Left lung (tissue), 10 donors: ENCODE data around the gene S100A4. TPM values are rescaled to one million over a fixed set of nuclear protein-coding genes. Genes with fewer than 3 reads are reported as not detected.
"Not testable (repeated sequence)": the region's sequence is repeated elsewhere in the genome, so short reads cannot be mapped to it uniquely, and the experiment has no call there.

Experiments used
- ATAC-seq: fragments of 200-7000 bp; cut with Tn5 transposase; one replicate; pipeline ENCODE4 v1.9.1; 2020; ENCODE audit warnings: moderate library complexity
- DNase-seq, 4 donors: peaks; one replicate each; pipeline ENCODE4 v3.0.0-alpha.2; 2013 to 2020
- H3K27ac ChIP-seq, 2 donors: fragments of 200-600 bp; sonication (generic) in 1 of 2; one replicate each; pipeline versions ENCODE4 v1.5.0 to v1.8.0; 2020 to 2021
- H3K27me3 ChIP-seq, 2 donors: fragments of 200-600 bp; sonication (generic) in 1 of 2; one replicate each; pipeline versions ENCODE4 v1.5.0 to v1.8.0; 2020 to 2021
- H3K36me3 ChIP-seq, 2 donors: fragments of 200-600 bp; sonication (generic) in 1 of 2; one replicate each; pipeline versions ENCODE4 v1.5.0 to v1.8.0; 2020 to 2021
- H3K4me1 ChIP-seq, 2 donors: fragments of 200-600 bp; one replicate each; pipeline ENCODE4 v1.8.0; 2021
- H3K4me3 ChIP-seq, 2 donors: fragments of 200-600 bp; sonication (generic) in 1 of 2; one replicate each; pipeline versions ENCODE4 v1.5.0 to v1.8.0; 2020 to 2021; ENCODE audit warnings: mild to moderate bottlenecking in 1 of 2
- H3K9me3 ChIP-seq, 2 donors: fragments of 200-600 bp; sonication (generic) in 1 of 2; one replicate each; pipeline versions ENCODE4 v1.5.0 to v1.8.0; 2020 to 2021
- CTCF ChIP-seq, 2 donors: fragments of 200-600 bp; sonication (generic) in 1 of 2; IDR thresholded peaks; one replicate each; pipeline versions ENCODE4 v1.5.0 to v1.8.0; 2021; ENCODE audit warnings: antibody characterized with exemption in 2 of 2
- intact Hi-C, 2 donors: fragments of 100-400 bp; cut with DNase I; formaldehyde crosslinking; loops; one replicate each; pipeline versions ENCODE4 v1.11.2 to v1.14.2; 2022
- polyA plus RNA-seq, 6 donors: library from polyadenylated mRNA; unstranded; fragments of 120-200 nt; gene quantifications; one replicate each; pipeline ENCODE4 v1.2.1, GENCODE V29; 2013; ENCODE audit not compliant: insufficient read length in 6 of 6
- total RNA-seq, 2 donors: library from RNA; stranded (reverse); fragmentation: NEBNext Ultra II Directional; extraction: Animal tissue kit (Norgen Biotek cat#: 25700); gene quantifications; one replicate each; pipeline ENCODE4 v1.2.1, GENCODE V29; 2021
- donor health status: DM: no; HTN: yes; CAD: no.
- donor health status: DM: no; HTN: no; CAD: no.

S100A4 gene
- total and polyA plus RNA-seq, 8 donors = 15.0 to 1,192 (median 22.4) TPM

GRCh38 chr1:153578936-153579335, 33.3 kb upstream of the S100A4 start:
- Histone ChIP-seq H3K27me3 (no peaks in the 10 kb centered on the region), H3K4me3 (no peak overlapping the region), H3K4me1 (peaks cover 0 to 6% of the 10 kb centered on the region in 2 donors), H3K27ac (no peak overlapping the region), H3K9me3 (no peaks in the 10 kb centered on the region), H3K36me3 (no peaks in the 10 kb centered on the region)
- TF ChIP-seq CTCF (IDR thresholded peaks at IDR 0.05) = no peak
- no peak for DNase-seq
- ATAC-seq = no peak
- intact Hi-C loops = no loop called here

DNA sequence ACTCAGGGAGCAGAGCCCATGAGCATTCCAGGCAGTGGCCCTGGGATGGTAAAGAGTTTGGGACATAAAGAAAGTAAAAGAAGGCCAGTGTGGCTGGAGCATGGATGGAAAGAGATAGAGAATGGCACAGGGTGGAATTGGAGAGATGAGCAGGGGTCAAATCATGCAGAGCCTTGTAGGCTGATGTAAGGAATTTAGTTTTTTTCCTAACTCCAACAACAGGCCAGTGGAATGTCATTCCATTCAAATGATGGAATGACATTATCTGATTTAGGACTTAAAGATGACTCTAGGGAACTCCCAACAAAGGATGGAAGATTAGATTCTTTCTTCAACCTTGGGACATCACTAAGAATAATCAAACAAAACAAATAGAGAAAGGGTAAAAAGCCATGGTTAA, 32.9 kb upstream of the S100A4 start:
- DNase-seq (no peak), ATAC-seq (no peak)
- no peaks in the 10 kb centered on the region for H3K27me3 ChIP-seq
- H3K4me3 ChIP-seq = no peak overlapping the region
- TF ChIP-seq CTCF (IDR thresholded peaks at IDR 0.05) = no peak
- H3K36me3 ChIP-seq = no peaks in the 10 kb centered on the region
- H3K27ac ChIP-seq = no peak overlapping the region
- H3K9me3 ChIP-seq = no peaks in the 10 kb centered on the region
- intact Hi-C loops = no loop called here
- H3K4me1 ChIP-seq = peaks cover 0 to 10% of the 10 kb centered on the region in 2 donors

DNA sequence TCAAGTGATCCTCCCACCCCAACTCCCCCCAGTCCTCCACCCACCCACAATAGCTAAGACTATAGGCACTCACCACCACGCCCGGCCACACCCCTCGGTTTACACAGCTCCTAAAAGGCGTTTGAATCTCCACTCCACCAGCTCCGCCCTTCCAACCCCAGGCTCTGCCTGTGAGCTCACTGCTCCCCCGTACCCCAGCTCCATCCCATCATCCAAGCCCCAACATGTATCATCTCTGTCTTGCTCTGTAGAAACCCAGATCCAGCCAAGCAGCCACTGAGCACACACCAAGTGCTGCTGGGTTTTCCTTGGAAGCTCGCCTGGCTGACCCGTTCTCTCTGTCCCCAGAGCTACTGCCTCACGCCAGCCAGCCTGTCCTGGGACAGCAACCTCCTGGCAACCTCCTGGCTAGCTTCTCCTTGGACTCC, 32.0 kb upstream of the S100A4 start:
- H3K4me1 ChIP-seq = peaks cover 4 to 19% of the 10 kb centered on the region in 2 donors
- no peaks in the 10 kb centered on the region for H3K36me3 ChIP-seq
- intact Hi-C loops = no loop called here
- ATAC-seq (peak; percentile 68), DNase-seq (no peak)
- no peak overlapping the region for H3K4me3 ChIP-seq
- H3K27me3 ChIP-seq = no peaks in the 10 kb centered on the region
- H3K27ac ChIP-seq = no peak overlapping the region
- no peak for TF ChIP-seq CTCF (IDR thresholded peaks at IDR 0.05)
- no peaks in the 10 kb centered on the region for H3K9me3 ChIP-seq

DNA sequence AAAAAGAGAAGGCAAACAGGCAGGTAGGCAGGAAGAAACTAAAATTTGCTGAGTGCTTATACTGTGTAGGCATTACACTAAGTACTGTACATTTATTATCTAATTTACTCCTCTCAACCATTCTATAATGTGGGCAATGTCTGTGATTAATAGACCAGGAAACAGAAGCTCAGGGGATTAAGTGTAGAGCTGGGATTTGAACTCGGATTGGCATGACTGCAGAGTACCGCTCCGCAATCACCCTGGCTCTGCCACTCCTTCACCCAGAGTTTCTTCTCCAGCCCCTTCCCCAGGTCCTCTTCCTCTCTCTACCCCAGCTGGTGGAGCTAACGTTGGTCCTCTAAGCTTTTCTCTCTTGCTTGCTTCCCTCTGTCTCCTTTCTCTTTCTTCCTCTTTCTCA, 31.5 kb upstream of the S100A4 start:
- no peak for TF ChIP-seq CTCF (IDR thresholded peaks at IDR 0.05)
- Histone ChIP-seq H3K27ac (no peak overlapping the region), H3K36me3 (no peaks in the 10 kb centered on the region), H3K4me1 (peaks cover 4 to 24% of the 10 kb centered on the region in 2 donors), H3K4me3 (no peak overlapping the region), H3K27me3 (no peaks in the 10 kb centered on the region), H3K9me3 (no peaks in the 10 kb centered on the region)
- intact Hi-C loops = no loop called here
- no peak for ATAC-seq
- DNase-seq = no peak

DNA sequence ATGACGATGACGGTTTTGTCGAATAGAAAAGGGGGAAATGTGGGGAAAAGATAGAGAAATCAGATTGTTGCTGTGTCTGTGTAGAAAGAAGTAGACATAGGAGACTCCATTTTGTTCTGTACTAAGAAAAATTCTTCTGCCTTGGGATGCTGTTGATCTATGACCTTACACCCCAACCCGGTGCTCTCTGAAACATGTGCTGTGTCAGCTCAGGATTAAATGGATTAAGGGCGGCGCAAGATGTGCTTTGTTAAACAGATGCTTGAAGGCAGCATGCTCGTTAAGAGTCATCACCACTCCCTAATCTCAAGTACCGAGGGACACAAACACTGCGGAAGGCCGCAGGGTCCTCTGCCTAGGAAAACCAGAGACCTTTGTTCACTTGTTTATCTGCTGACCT, 29.9 kb upstream of the S100A4 start:
- H3K27me3 ChIP-seq, H3K27ac ChIP-seq, ATAC-seq, intact Hi-C loops, H3K9me3 ChIP-seq, H3K4me3 ChIP-seq, H3K36me3 ChIP-seq, DNase-seq: not testable (repeated sequence)
- peaks cover 4 to 31% of the 10 kb centered on the region in 2 donors for H3K4me1 ChIP-seq

DNA sequence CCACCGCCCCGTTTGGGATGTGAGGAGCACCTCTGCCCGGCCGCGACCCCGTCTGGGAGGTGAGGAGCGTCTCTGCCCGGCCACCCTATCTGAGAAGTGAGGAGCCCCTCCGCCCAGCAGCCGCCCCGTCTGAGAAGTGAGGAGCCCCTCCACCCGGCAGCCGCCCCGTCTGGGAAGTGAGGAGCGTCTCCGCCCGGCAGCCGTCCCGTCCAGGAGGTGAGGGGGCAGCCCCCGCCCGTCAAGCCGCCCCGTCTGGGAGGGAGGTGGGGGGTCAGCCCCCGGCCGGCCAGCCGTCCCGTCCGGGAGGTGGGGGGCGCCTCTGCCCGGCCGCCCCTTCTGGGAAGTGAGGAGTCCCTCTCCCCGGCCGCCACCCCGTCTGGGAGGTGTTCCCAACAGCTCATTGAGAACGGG, 29.5 kb upstream of the S100A4 start:
- H3K4me3 ChIP-seq, intact Hi-C loops, H3K9me3 ChIP-seq, ATAC-seq, H3K27ac ChIP-seq, H3K27me3 ChIP-seq, DNase-seq, H3K36me3 ChIP-seq: not testable (repeated sequence)
- H3K4me1 ChIP-seq = peaks cover 4 to 31% of the 10 kb centered on the region in 2 donors
